ENCODE measurements around the gene MRPL34.
"Not testable (repeated sequence)": the region's sequence is repeated elsewhere in the genome, so short reads cannot be mapped to it uniquely, and the experiment has no call there.

MRPL34 gene

DNA sequence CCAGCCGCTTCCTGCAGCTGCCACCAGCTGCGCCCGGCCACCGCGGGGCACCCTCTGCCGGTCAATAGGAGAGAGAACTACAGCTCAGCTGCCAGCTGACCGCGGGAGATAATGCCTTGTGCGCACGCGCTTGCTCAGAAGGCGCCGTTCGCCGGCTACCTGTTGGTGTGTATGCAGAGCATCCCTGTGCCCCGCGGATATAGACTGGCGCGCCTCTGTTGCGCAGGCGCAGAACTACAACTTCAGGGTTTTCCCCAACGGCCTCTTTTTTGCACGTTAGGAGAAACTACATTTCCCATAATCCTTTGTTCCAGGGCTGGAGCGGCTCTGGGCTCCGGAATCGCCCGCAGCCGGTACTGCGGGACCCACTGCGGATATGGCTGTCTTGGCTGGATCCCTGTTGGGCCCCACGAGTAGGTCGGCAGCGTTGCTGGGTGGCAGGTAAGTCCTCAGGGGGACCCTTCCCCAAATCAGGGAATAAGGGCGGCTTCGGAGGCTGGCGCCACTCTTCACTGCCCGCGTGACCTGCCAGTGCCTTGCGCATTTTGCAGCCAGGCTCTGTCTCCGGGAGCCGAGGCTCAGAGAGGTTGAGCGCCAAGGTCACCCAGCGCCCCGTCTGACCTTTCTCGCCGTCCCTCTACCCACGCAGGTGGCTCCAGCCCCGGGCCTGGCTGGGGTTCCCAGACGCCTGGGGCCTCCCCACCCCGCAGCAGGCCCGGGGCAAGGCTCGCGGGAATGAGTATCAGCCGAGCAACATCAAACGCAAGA, at the start of gene MRPL34:
TSS of gene MRPL34 (plus strand) at position 356 of the 768 bp plus-strand sequence. CDS start at position 377, 21 bp downstream.
- peak; percentile 100 for DNase-seq

DNA sequence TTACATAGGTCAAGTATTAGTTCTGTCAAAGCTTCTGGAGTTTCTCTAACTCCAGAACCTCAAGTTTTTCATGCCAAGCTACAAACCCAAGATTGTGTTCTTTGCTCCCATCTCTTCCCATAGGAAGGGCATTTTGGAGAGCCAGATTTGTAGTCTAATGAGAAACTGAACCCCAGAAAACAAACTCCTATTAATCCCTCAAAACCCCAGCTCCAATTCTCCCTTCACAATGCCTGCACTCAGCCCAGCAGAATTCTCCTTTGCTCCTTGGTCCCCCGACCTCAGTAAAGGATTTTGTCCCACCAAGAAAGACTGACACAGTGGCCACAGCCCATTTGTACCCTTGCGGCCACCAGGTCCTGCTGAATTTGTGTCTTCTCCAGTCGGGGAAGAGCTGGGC, 49.5 kb upstream of the MRPL34 start:
- DNase-seq = no peak

DNA sequence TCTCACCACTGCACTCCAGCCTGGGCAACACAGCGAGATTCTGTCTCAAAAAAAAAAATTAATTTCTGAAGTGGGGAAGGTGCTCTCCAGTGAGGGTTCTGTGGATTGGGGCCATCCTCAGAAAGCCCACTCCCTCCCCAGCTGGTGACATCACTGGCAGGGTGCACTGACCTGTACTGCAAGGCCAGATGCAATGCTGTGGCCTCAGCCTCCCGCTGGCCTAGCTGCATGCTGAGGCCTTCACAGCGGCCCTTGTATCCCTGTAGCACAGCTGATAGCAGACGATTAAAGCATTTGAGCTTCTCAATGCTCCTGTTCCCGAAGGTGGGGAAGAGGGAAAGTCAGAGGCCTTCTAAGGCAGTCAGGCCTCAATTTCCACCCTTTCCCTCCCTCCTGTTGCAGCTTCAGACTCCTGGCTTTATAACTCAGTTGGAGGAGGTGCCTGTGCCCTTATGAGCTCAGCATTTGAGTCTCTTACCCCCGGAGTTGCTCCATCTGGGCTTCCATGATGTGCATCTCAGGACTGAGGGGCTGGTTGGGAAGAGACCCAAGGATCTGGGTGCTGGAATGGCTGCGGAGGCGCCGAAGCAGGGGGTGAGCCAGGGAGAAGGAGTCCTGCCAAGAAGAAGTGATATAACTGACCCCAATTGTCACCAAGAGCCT, 46.4 kb upstream of the MRPL34 start:
- DNase-seq = no peak

DNA sequence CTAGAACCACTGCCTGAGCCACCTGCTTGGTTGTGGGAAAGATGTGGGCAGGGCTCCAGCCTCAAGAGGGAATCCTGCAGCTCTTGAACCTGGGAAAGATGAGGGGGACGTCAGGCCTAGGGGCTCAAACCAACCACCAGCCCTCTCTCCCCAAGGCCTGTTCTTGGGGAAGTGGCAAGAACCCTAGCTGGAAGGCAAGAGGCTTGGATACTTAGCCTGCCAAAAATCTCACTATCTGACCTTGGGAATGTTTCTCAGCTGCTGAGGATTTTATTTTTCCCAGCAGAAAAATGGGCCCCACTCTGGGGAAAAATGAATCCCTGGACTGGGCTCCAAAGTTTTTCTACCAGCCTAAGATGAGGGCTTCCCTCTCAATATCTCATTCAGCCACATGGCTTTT, 45.7 kb upstream of the MRPL34 start:
- DNase-seq = no peak

DNA sequence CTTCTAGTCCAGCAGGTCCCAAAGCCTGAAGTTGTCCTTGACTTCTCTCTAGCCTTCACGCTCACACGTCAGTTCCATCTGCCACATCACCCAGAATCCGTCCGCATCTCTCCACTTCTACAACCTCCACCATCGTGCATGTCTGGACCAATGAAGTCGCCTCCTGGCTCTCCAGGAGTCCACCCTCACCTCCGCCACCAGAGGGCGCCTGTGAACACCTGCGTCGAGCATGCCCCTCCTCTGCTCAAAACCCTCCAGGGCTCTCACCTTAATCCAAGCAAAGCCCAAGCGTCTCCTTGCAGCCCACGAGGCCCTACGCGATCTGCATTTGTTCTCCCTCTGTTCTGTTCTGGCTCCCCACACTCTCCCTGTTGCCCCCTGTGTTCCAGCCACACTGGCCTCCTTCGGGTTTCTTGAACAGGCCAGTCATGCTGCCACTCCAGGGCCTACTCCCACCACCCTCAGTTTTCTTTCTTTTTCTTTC, 44.8 kb upstream of the MRPL34 start:
- peak; percentile 88 for DNase-seq

DNA sequence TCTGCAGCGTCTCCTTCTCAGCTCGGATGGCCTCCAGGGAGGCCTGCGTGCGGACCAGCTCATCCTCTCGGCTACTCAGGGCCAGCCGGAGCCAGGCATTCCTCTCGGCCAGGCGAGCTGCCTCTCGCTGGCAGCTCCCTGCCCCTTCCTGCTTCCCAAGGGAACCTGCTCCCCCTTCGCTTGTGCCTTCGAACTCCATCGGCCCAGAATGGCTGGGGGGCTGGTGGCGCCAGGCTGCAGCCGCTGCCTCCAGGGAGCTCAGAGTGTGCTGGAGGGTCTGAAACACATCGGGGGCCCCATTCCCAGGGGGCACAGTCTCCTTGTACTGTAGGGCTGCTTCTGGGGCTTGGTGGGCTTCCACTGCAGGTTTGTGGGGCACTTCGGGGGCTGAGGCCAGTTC, 43.1 kb upstream of the MRPL34 start:
- DNase-seq = no peak

DNA sequence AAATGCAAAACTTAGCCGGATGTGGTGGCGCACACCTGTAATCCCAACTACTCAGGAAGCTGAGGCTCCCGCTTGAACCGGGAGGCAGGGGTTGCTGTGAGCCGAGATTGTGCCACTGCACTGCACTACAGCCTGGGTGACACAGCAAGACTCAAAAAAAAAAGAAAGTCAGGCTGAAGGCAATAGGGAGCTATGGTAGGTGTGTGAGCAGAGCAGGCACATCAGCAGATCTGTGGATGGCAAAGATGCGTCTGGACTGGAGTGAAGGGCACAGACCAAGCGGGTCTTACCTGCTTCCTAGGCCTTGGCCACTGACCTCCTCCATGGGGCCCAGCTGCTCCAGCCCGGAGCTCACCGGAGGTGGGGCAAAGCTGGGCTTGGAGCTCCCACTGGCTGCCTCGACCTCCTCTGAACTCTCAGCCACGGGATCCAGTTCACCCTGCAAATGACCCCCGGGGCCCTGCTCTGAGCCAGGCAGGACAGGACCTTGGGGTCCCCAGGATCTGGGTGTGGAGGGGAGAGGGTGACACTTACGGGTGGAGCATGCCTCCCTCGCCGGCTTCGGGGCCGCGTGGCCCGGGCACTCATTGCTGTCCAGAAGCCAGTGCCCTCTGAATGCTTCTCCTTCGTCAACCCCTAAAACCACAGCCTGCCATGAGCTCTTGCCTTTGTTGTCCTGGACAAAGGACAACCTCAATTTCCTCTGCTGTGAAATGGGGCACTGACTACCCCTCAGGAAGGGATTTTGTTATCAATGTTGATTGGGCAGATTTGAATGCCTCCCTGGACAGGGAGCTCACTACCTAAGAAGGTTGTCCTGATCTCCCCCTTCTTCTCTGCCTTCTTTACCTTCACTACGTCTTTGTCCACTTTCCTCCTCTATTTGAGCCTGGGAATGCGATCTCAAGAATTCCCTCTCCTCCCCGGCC, 41.7 kb upstream of the MRPL34 start:
- no peak for DNase-seq

DNA sequence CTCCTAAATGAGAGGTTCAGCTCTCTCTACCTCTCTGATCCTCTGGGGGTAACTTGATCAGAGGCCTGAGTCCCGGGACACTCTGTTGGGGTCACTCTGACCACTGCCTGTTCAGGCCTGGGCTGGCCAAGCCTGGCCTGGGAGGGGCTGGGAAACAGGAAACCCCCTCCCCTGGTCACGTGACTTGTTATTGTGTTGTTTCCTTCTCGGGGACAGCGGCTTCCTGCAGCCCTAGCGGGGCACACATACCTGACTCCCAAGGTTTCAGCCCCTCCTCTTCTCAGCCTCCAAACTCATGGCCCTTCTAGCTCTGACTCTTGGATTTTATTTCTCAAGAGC, 41.1 kb upstream of the MRPL34 start, which contains the start of gene USHBP1:
TSS of gene USHBP1 (minus strand) at position 105 of the 339 bp plus-strand sequence. CDS start 446 bp downstream, outside the sequence.
- DNase-seq = no peak

DNA sequence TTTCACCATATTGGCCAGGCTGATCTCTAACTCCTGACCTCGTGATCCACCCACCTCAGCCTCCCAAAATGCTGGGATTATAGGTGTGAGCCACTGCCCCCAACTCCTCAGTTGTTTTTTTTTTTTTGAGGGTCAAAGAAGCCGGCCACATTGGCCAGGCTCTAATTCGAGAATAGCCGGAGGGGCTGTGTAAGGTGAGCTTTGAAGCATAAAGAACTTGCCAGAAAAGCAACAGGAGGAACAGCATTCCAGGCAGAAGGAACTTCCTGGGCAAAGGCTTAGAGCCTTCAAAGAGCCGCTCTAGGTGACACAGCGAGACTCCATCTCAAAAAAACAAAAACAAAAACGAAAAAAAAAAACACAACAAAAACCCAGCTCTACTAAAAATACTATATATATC, 39.6 kb upstream of the MRPL34 start:
- DNase-seq = no peak

DNA sequence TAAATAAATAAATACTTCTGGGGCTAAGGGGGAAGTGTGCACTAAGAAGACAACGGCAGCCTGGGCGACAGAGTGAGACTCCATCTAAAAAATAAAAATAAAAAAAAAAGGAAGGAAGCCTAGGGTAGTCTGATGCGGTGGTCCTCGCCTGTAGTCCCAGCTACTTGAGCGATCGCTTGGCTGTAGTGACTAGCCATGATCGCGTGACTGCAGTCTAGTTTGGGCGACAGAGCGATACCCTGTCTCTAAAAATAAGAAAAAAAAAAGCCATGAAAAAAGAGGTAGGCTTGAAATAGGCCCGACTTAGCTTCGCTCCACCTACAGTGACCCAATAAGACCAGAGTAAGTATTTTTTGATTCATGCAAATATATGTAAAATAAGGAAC, 39.1 kb upstream of the MRPL34 start:
- no peak for DNase-seq

DNA sequence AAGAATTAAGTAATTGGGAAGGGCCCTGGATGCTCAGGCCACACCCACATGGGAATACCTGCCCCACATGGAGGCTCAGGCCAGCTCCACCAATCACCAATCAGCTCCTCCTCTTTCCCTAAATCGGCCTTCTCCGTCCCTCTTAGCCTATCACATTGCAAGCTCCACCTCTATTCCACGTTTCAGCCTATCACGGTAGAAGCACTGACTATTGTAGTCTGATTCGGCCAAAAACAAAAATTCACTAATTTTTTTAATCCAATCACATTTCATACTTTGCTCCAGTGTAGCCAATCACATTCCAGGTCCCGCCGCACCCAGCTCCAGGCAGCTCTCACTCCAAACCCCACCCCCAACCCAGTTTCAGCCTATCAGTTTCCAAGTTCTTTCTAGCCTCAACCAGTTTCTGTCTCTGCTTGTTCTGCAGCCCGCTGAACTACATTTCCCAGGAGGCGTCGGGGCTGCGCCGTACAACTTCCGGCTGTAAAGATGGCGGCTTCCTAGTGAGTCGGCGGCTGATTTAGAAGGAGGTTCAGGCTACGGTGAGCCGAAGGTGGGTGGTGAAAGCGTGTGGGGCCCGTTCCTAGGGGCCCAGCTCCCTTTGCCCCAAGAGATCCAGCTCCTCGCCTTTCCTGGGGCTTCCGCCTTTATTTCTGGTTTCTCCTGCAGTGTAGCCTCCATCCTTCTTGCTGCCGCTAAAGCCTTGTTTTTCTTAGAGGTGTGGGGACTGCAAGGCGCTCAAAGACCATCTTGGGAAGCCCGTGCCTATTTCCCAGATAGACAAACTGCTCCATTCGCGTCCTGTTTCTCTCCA, 38.5 kb upstream of the MRPL34 start, which contains the start of gene BABAM1:
TSS of gene BABAM1 (plus strand) at position 469 of the 814 bp plus-strand sequence. CDS start 1,364 bp downstream, outside the sequence.
- peak; percentile 98 for DNase-seq

DNA sequence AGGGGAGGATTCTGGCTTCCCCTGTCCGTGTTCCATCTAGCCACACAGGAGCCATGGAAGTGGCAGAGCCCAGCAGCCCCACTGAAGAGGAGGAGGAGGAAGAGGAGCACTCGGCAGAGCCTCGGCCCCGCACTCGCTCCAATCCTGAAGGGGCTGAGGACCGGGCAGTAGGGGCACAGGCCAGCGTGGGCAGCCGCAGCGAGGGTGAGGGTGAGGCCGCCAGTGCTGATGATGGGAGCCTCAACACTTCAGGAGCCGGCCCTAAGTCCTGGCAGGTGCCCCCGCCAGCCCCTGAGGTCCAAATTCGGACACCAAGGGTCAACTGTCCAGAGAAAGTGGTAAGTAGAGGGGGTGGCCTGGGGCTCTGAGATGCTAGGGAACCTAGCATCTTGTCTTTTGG, 36.9 kb upstream of the MRPL34 start:
- DNase-seq = no peak

DNA sequence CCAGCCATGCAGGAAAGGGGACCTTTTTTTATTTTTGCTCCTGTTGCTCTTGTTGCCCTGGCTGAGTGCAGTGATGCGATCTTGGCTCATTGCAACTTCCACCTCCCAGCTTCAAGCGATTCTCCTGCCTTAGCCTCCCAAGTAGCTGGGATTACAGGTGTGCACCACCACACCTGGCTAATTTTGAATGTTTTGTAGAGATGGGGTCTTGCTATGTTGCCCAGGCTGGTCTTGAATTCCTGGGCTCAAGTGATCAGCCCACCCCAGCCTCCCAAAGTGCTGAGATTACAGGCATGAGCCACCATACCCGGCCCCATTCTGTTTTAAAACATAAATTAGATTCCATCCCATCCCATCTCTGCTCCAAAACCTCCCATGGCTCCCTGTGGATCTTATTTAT, 30.8 kb upstream of the MRPL34 start:
- not testable (repeated sequence) for DNase-seq

DNA sequence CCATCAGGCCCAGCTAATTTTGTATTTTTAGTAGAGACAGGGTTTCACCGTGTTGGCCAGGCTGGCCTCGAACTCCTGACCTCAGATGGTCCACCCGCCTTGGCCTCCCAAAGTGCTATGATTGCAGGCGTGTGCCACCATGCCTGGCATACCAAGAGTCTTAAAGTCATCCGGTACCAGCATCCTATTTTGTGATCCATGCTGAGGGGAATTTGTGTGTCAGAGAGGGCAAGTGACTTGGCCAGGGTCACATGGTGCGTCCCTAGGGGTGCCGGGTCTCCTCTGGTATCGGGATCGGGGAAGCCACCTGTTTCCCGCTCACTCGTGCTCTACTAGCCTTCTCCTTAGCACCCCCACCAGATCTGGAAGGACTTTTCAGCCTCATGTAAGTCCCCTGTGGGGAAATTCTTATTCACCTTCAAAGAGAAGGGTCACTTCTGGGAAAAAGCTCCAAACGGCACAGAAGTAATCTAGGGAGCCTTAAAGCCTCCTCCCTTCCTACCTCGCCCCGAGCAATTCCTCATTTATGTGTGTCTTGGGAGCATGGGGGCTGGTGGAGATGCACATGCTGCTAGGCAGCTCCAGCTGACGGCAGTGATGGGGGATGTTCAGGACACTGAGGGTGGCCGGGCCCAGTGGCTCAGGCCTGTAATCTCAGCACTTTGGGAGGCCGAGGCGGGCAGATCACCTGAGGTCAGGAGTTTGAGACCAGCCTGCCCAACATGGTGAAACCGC, 30.1 kb upstream of the MRPL34 start:
- DNase-seq = no peak

DNA sequence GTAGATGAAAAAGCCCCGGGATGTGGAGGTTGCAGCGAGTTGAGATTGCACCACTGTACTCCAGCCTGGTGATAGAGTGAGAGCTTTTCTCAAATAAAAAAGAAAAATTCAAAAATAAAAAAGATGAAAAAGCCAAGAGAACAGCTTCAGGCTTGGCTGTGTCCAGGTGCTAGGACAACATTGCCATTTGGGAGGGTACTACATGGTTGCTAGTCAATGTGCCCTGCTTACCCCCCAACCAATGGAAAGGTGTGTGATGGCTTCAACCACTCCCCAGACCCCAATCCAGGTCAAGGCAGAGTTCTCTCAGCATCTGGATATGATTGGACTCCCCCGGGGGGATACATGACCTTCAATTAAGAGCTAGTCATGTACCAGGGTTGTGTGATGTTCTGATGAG, 26.2 kb upstream of the MRPL34 start:
- DNase-seq = no peak

DNA sequence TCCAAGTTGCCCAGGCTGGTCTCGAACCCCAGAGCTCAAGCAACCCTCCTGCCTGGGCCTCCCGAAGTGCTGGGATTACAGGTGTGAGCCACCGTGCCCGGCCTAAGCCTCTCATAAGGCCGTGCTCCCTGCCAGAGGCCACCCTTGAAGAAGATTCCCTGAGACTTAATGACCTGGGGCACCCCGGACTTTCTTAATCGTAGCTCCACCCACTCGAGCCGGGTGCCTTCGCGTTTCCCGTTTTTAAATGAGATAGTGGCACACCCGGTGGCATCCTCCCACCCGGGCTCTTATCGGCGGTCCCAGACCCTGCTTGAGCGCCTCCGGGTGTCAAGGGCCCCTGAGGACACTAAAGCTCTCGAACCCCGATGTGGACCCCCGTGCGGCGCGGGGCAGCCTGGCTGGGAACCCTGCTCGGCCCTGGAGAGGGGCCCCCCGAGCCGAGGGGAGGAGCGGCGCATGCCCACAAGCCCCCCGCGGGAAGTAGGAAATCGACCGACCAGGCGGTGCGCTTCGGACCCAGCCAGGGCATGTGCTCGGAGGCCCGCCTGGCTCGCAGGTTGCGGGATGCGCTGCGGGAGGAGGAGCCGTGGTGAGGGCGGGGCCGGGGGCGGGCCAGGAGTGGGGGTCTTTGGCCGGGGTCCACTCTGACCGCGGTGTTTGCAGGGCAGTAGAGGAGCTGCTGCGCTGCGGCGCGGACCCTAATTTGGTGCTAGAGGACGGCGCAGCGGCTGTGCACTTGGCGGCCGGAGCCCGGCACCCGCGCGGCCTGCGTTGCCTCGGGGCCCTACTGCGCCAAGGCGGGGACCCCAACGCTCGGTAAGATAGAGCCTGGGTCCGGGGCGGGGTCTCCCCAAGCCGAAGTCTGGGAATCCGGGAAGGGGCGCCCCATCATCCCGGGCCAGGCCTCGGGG, 24.0 kb upstream of the MRPL34 start, which contains the start of gene ANKLE1:
TSS of gene ANKLE1 (plus strand) at position 511 of the 914 bp plus-strand sequence. CDS start at position 531, 20 bp downstream.
- peak; percentile 60 for DNase-seq

DNA sequence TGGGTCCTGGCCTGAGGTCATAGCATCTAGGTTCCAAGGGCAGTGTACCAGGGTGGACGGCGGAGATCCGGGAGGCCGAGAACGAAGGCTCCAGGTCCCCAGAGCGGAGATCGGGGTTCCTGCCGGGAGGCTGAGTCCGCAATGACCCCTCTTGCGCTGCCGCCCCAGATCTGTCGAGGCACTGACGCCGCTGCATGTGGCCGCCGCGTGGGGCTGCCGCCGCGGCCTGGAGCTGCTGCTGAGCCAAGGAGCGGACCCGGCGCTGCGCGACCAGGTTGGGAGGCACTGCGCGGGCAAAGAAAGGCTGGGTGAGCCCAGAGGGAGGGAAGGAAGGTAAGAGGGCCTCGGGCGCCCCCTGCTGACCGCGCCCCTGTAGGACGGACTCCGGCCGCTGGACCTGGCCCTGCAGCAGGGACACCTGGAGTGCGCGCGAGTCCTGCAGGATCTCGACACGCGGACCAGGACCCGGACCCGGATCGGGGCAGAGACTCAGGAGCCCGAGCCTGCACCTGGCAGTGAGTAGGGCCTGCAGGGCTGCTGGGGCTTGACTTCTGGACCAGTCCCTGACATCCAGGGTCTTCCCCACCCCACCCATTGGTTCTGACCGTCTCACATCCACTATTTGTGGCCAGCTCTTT, 23.1 kb upstream of the MRPL34 start:
- DNase-seq = peak; percentile 77

DNA sequence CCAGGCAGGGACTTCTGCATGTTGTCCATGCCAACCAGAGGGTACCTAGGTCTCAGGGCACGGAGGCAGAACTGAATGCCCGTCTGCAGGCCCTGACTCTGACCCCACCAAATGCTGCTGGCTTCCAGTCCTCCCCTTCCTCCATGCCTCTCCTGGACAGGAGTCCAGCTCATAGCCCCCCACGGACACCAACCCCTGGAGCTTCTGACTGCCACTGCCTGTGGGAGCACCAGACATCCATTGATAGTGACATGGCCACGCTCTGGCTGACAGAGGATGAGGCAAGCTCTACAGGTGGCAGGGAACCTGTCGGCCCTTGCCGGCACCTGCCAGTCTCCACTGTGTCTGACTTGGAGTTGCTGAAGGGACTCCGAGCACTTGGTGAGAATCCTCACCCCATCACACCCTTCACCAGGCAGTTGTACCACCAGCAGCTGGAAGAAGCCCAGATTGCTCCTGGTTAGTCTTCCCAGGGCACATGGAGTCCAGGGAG, 22.1 kb upstream of the MRPL34 start:
- DNase-seq = no peak

DNA sequence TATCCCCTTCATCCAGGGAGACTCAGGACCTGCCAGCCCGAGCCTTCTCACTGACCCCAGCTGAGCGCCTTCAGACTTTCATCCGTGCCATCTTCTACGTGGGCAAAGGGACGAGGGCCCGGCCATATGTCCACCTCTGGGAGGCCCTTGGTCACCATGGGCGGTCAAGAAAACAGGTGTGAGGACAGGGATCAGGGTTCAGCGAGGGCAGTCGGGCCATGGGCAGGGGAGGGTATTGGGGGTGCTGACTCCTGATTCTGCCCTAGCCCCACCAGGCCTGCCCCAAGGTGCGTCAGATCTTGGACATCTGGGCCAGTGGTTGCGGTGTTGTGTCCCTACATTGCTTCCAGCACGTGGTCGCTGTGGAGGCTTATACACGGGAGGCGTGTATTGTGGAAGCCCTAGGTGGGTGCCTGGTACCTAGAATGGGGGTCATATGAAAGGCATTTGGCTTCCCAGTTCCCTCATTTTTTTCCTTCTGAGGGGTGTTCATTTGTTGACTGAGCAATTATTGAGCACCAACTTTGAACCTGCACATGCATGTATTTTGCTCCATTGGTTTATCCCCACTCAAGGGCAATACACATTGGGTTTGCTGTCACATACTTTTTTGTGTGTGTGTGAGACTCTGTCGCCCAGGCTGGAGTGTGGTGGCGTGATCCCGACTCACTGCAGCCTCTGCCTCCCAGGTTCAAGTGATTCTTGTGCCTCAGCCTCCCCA, 20.1 kb upstream of the MRPL34 start:
- DNase-seq = no peak

Data from CD4-positive, alpha-beta T cell treated with Interleukin-15 for 1 hour (primary cell).